GM12801 (cell line): Measurements from ENCODE around the gene MRGPRD.

Experiments used
- CTCF ChIP-seq: IDR thresholded peaks from one replicate; pipeline ENCODE4 v1.5.1; 2011; ENCODE audit warnings: control low read depth; ENCODE audit not compliant: insufficient read length; ENCODE audit errors: extremely low read depth

Gene MRGPRD

GRCh38 chr11:68941324-68942094 lies 39.3 kb downstream of the MRGPRD start:
- TF ChIP-seq CTCF: no peak

- TF ChIP-seq CTCF: no peak
Measured at GRCh38 chr11:68940651-68941323, 40.0 kb downstream of the MRGPRD start.

- TF ChIP-seq CTCF: no peak
Measured at GRCh38 chr11:68939583-68940555, 40.9 kb downstream of the MRGPRD start.

- no peak for TF ChIP-seq CTCF
Measured at GRCh38 chr11:68938816-68939582, 41.8 kb downstream of the MRGPRD start.

GRCh38 chr11:68938088-68938487 lies 42.7 kb downstream of the MRGPRD start:
- no peak for TF ChIP-seq CTCF

GRCh38 chr11:68936676-68937620 lies 43.8 kb downstream of the MRGPRD start:
- no peak for TF ChIP-seq CTCF
